ENCODE measurements around the gene GAD1. TPM values are rescaled to one million over a fixed set of nuclear protein-coding genes. Genes with fewer than 3 reads are reported as not detected.

The GAD1 gene
- total RNA-seq, 3 donors from 2014 or later (not counting 1 experiment from before 2014, with no cell fraction given) = not detected

GRCh38 chr2:170771421-170771937 lies 45.2 kb upstream of the GAD1 start:
- Mint-ChIP-seq H3K4me3 (peak overlapping the region; percentile 89), H3K9me3 (no peaks in the 10 kb centered on the region), H3K27ac (peak overlapping the region; percentile 45 to 79), H3K4me1 (peaks cover 11 to 14% of the 10 kb centered on the region in 2 donors), H3K27me3 (ENCODE audit: low read depth in 2 of 2) (peaks cover 2 to 42% of the 10 kb centered on the region in 2 donors), H3K36me3 (no peaks in the 10 kb centered on the region)
- Histone ChIP-seq H3K36me3 (ENCODE audit: control insufficient read depth, insufficient read depth, low read length) (no peaks in the 10 kb centered on the region), H3K27me3 (ENCODE audit: control insufficient read depth, insufficient read depth, low read length) (peaks cover 9% of the 10 kb centered on the region), H3K27ac (ENCODE audit: low read length) (no peak overlapping the region), H3K9me3 (ENCODE audit: control insufficient read depth, insufficient read depth, low read length) (no peaks in the 10 kb centered on the region), H3K4me3 (ENCODE audit: low read length) (peak overlapping the region; percentile 50), H3K4me1 (ENCODE audit: control insufficient read depth, insufficient read depth, low read length) (peaks cover 14% of the 10 kb centered on the region)
- intact Hi-C loops (cut with micrococcal nuclease) = no loop called here
- TF ChIP-seq CTCF (IDR thresholded peaks at IDR 0.05) = no peak
- ATAC-seq = no peak
- 2% methylated on average over 12 of the region's 15 CpGs for WGBS (ENCODE audit: insufficient coverage)
- no peak for DNase-seq

GRCh38 chr2:170772295-170772694 lies 44.4 kb upstream of the GAD1 start:
- intact Hi-C loops (cut with micrococcal nuclease) = no loop called here
- peaks cover 2 to 42% of the 10 kb centered on the region in 2 donors for H3K27me3 Mint-ChIP-seq (ENCODE audit: low read depth in 2 of 2)
- no peak for TF ChIP-seq CTCF (IDR thresholded peaks at IDR 0.05)
- H3K4me3 ChIP-seq (ENCODE audit: low read length) = no peak overlapping the region
- H3K4me1 Mint-ChIP-seq = peaks cover 11 to 14% of the 10 kb centered on the region in 2 donors
- peak overlapping the region; percentile 83 for H3K4me3 Mint-ChIP-seq
- H3K27me3 ChIP-seq (ENCODE audit: control insufficient read depth, insufficient read depth, low read length) = peaks cover 9% of the 10 kb centered on the region
- no peak overlapping the region for H3K27ac ChIP-seq (ENCODE audit: low read length)
- H3K4me1 ChIP-seq (ENCODE audit: control insufficient read depth, insufficient read depth, low read length) = peaks cover 14% of the 10 kb centered on the region
- H3K9me3 Mint-ChIP-seq = no peaks in the 10 kb centered on the region
- no peaks in the 10 kb centered on the region for H3K9me3 ChIP-seq (ENCODE audit: control insufficient read depth, insufficient read depth, low read length)
- ATAC-seq = no peak
- no peaks in the 10 kb centered on the region for H3K36me3 Mint-ChIP-seq
- H3K36me3 ChIP-seq (ENCODE audit: control insufficient read depth, insufficient read depth, low read length) = no peaks in the 10 kb centered on the region
- H3K27ac Mint-ChIP-seq = peak overlapping the region; percentile 45 to 79
- DNase-seq = no peak

- Histone ChIP-seq H3K4me1 (ENCODE audit: control insufficient read depth, insufficient read depth, low read length) (peaks cover 14% of the 10 kb centered on the region), H3K27ac (ENCODE audit: low read length) (no peak overlapping the region), H3K9me3 (ENCODE audit: control insufficient read depth, insufficient read depth, low read length) (no peaks in the 10 kb centered on the region), H3K36me3 (ENCODE audit: control insufficient read depth, insufficient read depth, low read length) (no peaks in the 10 kb centered on the region), H3K4me3 (ENCODE audit: low read length) (no peak overlapping the region), H3K27me3 (ENCODE audit: control insufficient read depth, insufficient read depth, low read length) (peaks cover 10% of the 10 kb centered on the region)
- Mint-ChIP-seq H3K4me1 (peaks cover 11 to 14% of the 10 kb centered on the region in 2 donors), H3K27me3 (ENCODE audit: low read depth in 2 of 2) (peaks cover 7 to 44% of the 10 kb centered on the region in 2 donors), H3K9me3 (no peaks in the 10 kb centered on the region), H3K27ac (no peak overlapping the region), H3K36me3 (no peaks in the 10 kb centered on the region), H3K4me3 (no peak overlapping the region)
- TF ChIP-seq CTCF (IDR thresholded peaks at IDR 0.05) = no peak
- ATAC-seq (no peak), DNase-seq (no peak)
- intact Hi-C loops (cut with micrococcal nuclease) = no loop called here
Observed at GRCh38 chr2:170774074-170774473, 42.6 kb upstream of the GAD1 start.

GRCh38 chr2:170778900-170779299 lies 37.8 kb upstream of the GAD1 start:
- no peaks in the 10 kb centered on the region for H3K36me3 ChIP-seq (ENCODE audit: control insufficient read depth, insufficient read depth, low read length)
- Mint-ChIP-seq H3K27me3 (ENCODE audit: low read depth in 2 of 2) (peaks cover 6 to 45% of the 10 kb centered on the region in 2 donors), H3K4me1 (no peaks in the 10 kb centered on the region), H3K4me3 (no peak overlapping the region), H3K36me3 (no peaks in the 10 kb centered on the region), H3K27ac (no peak overlapping the region), H3K9me3 (no peaks in the 10 kb centered on the region)
- H3K9me3 ChIP-seq (ENCODE audit: control insufficient read depth, insufficient read depth, low read length) = no peaks in the 10 kb centered on the region
- no peak overlapping the region for H3K27ac ChIP-seq (ENCODE audit: low read length)
- peaks cover 9% of the 10 kb centered on the region for H3K27me3 ChIP-seq (ENCODE audit: control insufficient read depth, insufficient read depth, low read length)
- DNase-seq (no peak), ATAC-seq (no peak)
- WGBS (ENCODE audit: insufficient coverage) = 74% methylated on average over 2 of the region's 2 CpGs
- intact Hi-C loops (cut with micrococcal nuclease) = no loop called here
- no peaks in the 10 kb centered on the region for H3K4me1 ChIP-seq (ENCODE audit: control insufficient read depth, insufficient read depth, low read length)
- no peak overlapping the region for H3K4me3 ChIP-seq (ENCODE audit: low read length)
- no peak for TF ChIP-seq CTCF (IDR thresholded peaks at IDR 0.05)
